HepG2 (cell line): Measurements from ENCODE around the gene CHN2. TPM values are rescaled to one million over a fixed set of nuclear protein-coding genes. Genes with fewer than 3 reads are reported as not detected.

Experiments
- ATAC-seq: fragments of 200-7000 bp; cut with Tn5 transposase; 3 replicates; pipeline ENCODE4 v1.9.1; 2020; ENCODE audit warnings: mild to moderate bottlenecking, moderate library complexity
- BruUV-seq: library from RNA; stranded (reverse); fragments of 400-500 nt; replicated peaks from 2 replicates; lab custom pipeline; 2021; lab: Mats Ljungman, UMichigan
- CTCF ChIA-PET: fragments of 300-600 bp; formaldehyde crosslinking; extraction: SDS; loops from one replicate; lab custom pipeline; 2021; ENCODE audit warnings: low total read pairs, inconsistent platforms, low intra/inter-chr PET ratio; lab: Yijun Ruan, JAX
- POLR2A ChIA-PET: fragments of 350-600 bp; sonication (Branson Sonifier 250); formaldehyde crosslinking; loops from one replicate; lab custom pipeline; 2020; ENCODE audit warnings: antibody characterized with exemption, inconsistent platforms; lab: Yijun Ruan, JAX
- DNase-seq: peaks from one replicate; pipeline ENCODE4 v3.0.0-alpha.2; 2015; ENCODE audit warnings: low spot score
- FAIRE-seq: peaks from 3 replicates; lab custom pipeline; 2011; peaks lifted over from hg19 to GRCh38; lab: Jason Lieb, UNC
- H2AFZ ChIP-seq: one replicate; pipeline ENCODE4 v1.6.1; 2011; ENCODE audit warnings: low read length, inconsistent platforms
- H3K27ac ChIP-seq: fragments of 300-600 bp; 3 replicates; pipeline ENCODE4 v1.8.0; 2011; ENCODE audit warnings: mixed run types, mild to moderate bottlenecking, mixed read lengths, low read length, inconsistent platforms; ENCODE audit not compliant: insufficient read depth; ENCODE audit errors: extremely low read length
- H3K27me3 ChIP-seq, 2 experiments: fragments of 200-600 bp in 1 of 2; 2 replicates in 1 of 2; 3 replicates in 1 of 2; pipeline versions ENCODE4 v1.6.0 to v1.8.0; 2011; ENCODE audit warnings: low read length in 2 of 2, mild to moderate bottlenecking in 2 of 2, moderate library complexity in 2 of 2, inconsistent platforms in 1 of 2; ENCODE audit not compliant: insufficient read depth in 2 of 2, control insufficient read depth in 1 of 2
- H3K36me3 ChIP-seq, 2 experiments: fragments of 200-600 bp in 1 of 2; replicated peaks in 1 of 2; 2 replicates in 1 of 2; 3 replicates in 1 of 2; pipeline versions ENCODE4 v1.5.1 to v1.8.0; 2011; ENCODE audit warnings: low read length in 2 of 2, inconsistent platforms in 1 of 2; ENCODE audit not compliant: insufficient read depth in 2 of 2, control insufficient read depth in 1 of 2
- H3K4me1 ChIP-seq: 2 replicates; pipeline ENCODE4 v1.5.1; 2012; ENCODE audit warnings: low read length, inconsistent platforms; ENCODE audit not compliant: insufficient read depth
- H3K4me2 ChIP-seq: 2 replicates; pipeline ENCODE4 v1.6.0; 2011; ENCODE audit warnings: low read depth, low read length, inconsistent platforms
- H3K4me3 ChIP-seq, 3 experiments: fragments of 200-600 bp in 1 of 3; sonication (generic), shearing (Covaris generic) in 1 of 3; replicated peaks in 1 of 3; 2 replicates each; pipeline ENCODE4 v1.5.1; 2011 to 2016; ENCODE audit warnings: low read length in 3 of 3, inconsistent platforms in 2 of 3, low read depth in 2 of 3, mild to moderate bottlenecking in 2 of 3, control low read depth in 1 of 3, mixed read lengths in 1 of 3; ENCODE audit not compliant: insufficient read depth in 1 of 3
- H3K79me2 ChIP-seq: one replicate; pipeline ENCODE4 v1.6.1; 2011; ENCODE audit warnings: low read length, inconsistent platforms; ENCODE audit not compliant: insufficient read depth
- H3K9ac ChIP-seq: 2 replicates; pipeline ENCODE4 v1.6.0; 2011; ENCODE audit warnings: mild to moderate bottlenecking, low read depth, low read length, inconsistent platforms; ENCODE audit not compliant: insufficient read depth
- H3K9me3 ChIP-seq: 2 replicates; pipeline ENCODE4 v1.5.1; 2012; ENCODE audit warnings: mild to moderate bottlenecking, low read length
- H4K20me1 ChIP-seq: 2 replicates; pipeline ENCODE4 v1.6.0; 2011; ENCODE audit warnings: inconsistent platforms, mild to moderate bottlenecking, low read length, moderate library complexity; ENCODE audit not compliant: insufficient read depth
- EP300 ChIP-seq, 3 experiments: sonication (generic) in 1 of 3; formaldehyde crosslinking in 1 of 3; IDR thresholded peaks; 2 replicates each; pipeline versions ENCODE4 v1.5.1 to v1.6.1; 2011 to 2020; ENCODE audit warnings: low read depth in 2 of 3, low read length in 2 of 3, borderline replicate concordance in 1 of 3, improper control_type of control experiment in 1 of 3, mild to moderate bottlenecking in 1 of 3, missing genetic modification reagents in 1 of 3, moderate library complexity in 1 of 3
- FOSL2 ChIP-seq: sonication (generic); formaldehyde crosslinking; IDR thresholded peaks from 2 replicates; pipeline ENCODE4 v1.4.0; 2020; ENCODE audit warnings: missing genetic modification reagents
- GZF1 ChIP-seq: sonication (generic); formaldehyde crosslinking; IDR thresholded peaks from 2 replicates; pipeline ENCODE4 v1.5.1; 2020; ENCODE audit warnings: mild to moderate bottlenecking, missing genetic modification reagents
- HOXD1 ChIP-seq: sonication (generic); formaldehyde crosslinking; IDR thresholded peaks from 2 replicates; pipeline ENCODE4 v1.5.0; 2020; ENCODE audit warnings: missing genetic modification reagents
- KDM1A ChIP-seq: IDR thresholded peaks from 2 replicates; pipeline ENCODE4 v1.6.1; 2016; ENCODE audit warnings: missing compliant biosample characterization
- KDM2A ChIP-seq: sonication (generic); formaldehyde crosslinking; IDR thresholded peaks from 2 replicates; pipeline ENCODE4 v1.4.0; 2020; ENCODE audit warnings: low read depth, missing genetic modification reagents, borderline replicate concordance
- KLF15 ChIP-seq: sonication (generic); formaldehyde crosslinking; IDR thresholded peaks from 2 replicates; pipeline ENCODE4 v1.8.1; 2023; ENCODE audit warnings: borderline replicate concordance, mild to moderate bottlenecking, inconsistent platforms, missing genetic modification reagents, mixed read lengths
- MEF2D ChIP-seq: sonication (generic); formaldehyde crosslinking; IDR thresholded peaks from 2 replicates; pipeline ENCODE4 v1.5.1; 2020; ENCODE audit warnings: mild to moderate bottlenecking, missing genetic modification reagents
- SALL1 ChIP-seq: sonication (generic); formaldehyde crosslinking; IDR thresholded peaks from 2 replicates; pipeline ENCODE4 v1.8.0; 2022; ENCODE audit warnings: mild to moderate bottlenecking, missing genetic modification reagents
- XRCC5 ChIP-seq: fragments of 200-400 bp; formaldehyde crosslinking; optimal IDR thresholded peaks from 2 replicates; pipeline ENCODE3; 2017; ENCODE audit warnings: mild to moderate bottlenecking, low read length
- ZKSCAN8 ChIP-seq: IDR thresholded peaks from 2 replicates; pipeline ENCODE4 v1.6.1; 2016; ENCODE audit warnings: borderline replicate concordance, missing genetic modification reagents, missing compliant biosample characterization
- ZNF224 ChIP-seq: sonication (generic); formaldehyde crosslinking; IDR thresholded peaks from 2 replicates; pipeline ENCODE4 v1.5.0; 2020; ENCODE audit warnings: mild to moderate bottlenecking, missing genetic modification reagents
- ZNF251 ChIP-seq: sonication (generic); formaldehyde crosslinking; IDR thresholded peaks from 2 replicates; pipeline ENCODE4 v1.9.0; 2021; ENCODE audit warnings: mild to moderate bottlenecking, missing genetic modification reagents
- ZNF326 ChIP-seq: sonication (generic); formaldehyde crosslinking; IDR thresholded peaks from 2 replicates; pipeline ENCODE4 v1.4.0; 2020; ENCODE audit warnings: missing genetic modification reagents, borderline replicate concordance
- ZNF362 ChIP-seq: sonication (generic); formaldehyde crosslinking; IDR thresholded peaks from 2 replicates; pipeline ENCODE4 v1.4.0; 2020; ENCODE audit warnings: missing genetic modification reagents, mild to moderate bottlenecking, borderline replicate concordance
- ZNF44 ChIP-seq: sonication (generic); formaldehyde crosslinking; IDR thresholded peaks from 2 replicates; pipeline ENCODE4 v1.5.1; 2020; ENCODE audit warnings: mild to moderate bottlenecking, missing genetic modification reagents
- ZNF558 ChIP-seq: sonication (generic); formaldehyde crosslinking; IDR thresholded peaks from 2 replicates; pipeline ENCODE4 v1.9.0; 2022; ENCODE audit warnings: mild to moderate bottlenecking, missing genetic modification reagents, borderline replicate concordance
- WGBS: methylation state at CpG from one replicate; pipeline ENCODE4 v1.1.6; 2017; ENCODE audit warnings: low lambda C conversion rate; 5-methylcytosine and 5-hydroxymethylcytosine counted together
- in situ Hi-C: cut with HindIII; loops from 2 replicates; pipeline ENCODE4 v1.10.0; 2017; ENCODE audit warnings: low pct_unique_long_range_greater_than_20kb; ENCODE audit not compliant: extremely low pct_ligation_motif_present
- intact Hi-C: fragments of 100-400 bp; cut with micrococcal nuclease; formaldehyde crosslinking; loops from one replicate; pipeline ENCODE4 v1.10.0; 2022; ENCODE audit not compliant: unreplicated experiment
- polyA plus RNA-seq, 8 experiments: library from polyadenylated mRNA; depleted of rRNA in 3 of 8; stranded (reverse) in 7 of 8; unstranded in 1 of 8; fragments of >200 nt; fragmentation: Illumina TruSeq in 4 of 8; extraction: Trizol in 4 of 8; gene quantifications; 2 replicates each; pipeline versions ENCODE4 v1.2.1 to v1.2.3, GENCODE V29; 2011 to 2016; ENCODE audit warnings: low read depth in 4 of 8, missing spikeins in 1 of 8, mixed read lengths in 1 of 8; ENCODE audit not compliant: insufficient read depth in 1 of 8
- total RNA-seq, 5 experiments: library from RNA; depleted of rRNA; stranded (reverse); fragments of >200 nt; fragmentation: Illumina TruSeq; extraction: Trizol; gene quantifications; 2 replicates each; pipeline ENCODE4 v1.2.3, GENCODE V29; 2016; ENCODE audit warnings: low read depth in 1 of 5
- TF ChIP-seq, protein P1 (sequence below): sonication (generic); formaldehyde crosslinking; conservative IDR thresholded peaks from 2 replicates; pipeline ENCODE4 v1.8.0; 2022; ENCODE audit warnings: missing genetic modification reagents
- TF ChIP-seq, protein P2 (sequence below): sonication (generic); formaldehyde crosslinking; IDR thresholded peaks from 2 replicates; pipeline ENCODE4 v1.9.0; 2022; ENCODE audit warnings: missing genetic modification reagents, mild to moderate bottlenecking, borderline replicate concordance

Gene CHN2
- total and polyA plus RNA-seq, 2 of the 13 experiments (the other 11 are each of a cell fraction or from before 2014, with no cell fraction given): 23.5 to 30.5 TPM

GRCh38 chr7:29189743-29190201 is 4.8 kb upstream of the CHN2 start:
- DNase-seq: peak; percentile 74
- ATAC-seq: peak; percentile 75
- Histone ChIP-seq H3K27me3 (no peaks in the 10 kb centered on the region; a peak in 1 of 5 replicates), H3K4me3 (peak overlapping the region; percentile 51 to 72 (median 55)), H3K4me2 (peak overlapping the region; percentile 95), H2AFZ (peak overlapping the region; percentile 84), H3K27ac (peak overlapping the region; percentile 84), H3K9me3 (no peaks in the 10 kb centered on the region), H3K4me1 (peaks cover 54% of the 10 kb centered on the region), H3K79me2 (peaks cover 9% of the 10 kb centered on the region), H4K20me1 (no peaks in the 10 kb centered on the region), H3K9ac (peak overlapping the region; percentile 68), H3K36me3 (no peaks in the 10 kb centered on the region)
- 1% methylated on average over 11 of the region's 16 CpGs for WGBS
- ChIA-PET CTCF (interaction anchor here (0.8 to 1.7 kb wide), 4 partner anchors 50 to 218 kb away, joined by 3 to 10 read pairs (median 4); no protein-coding TSS in a partner anchor), POLR2A (interaction anchor here (0.7 to 2.9 kb wide), 35 partner anchors 9 to 294 kb away, joined by 3 to 28 read pairs (median 5); partner anchors contain the start of gene CPVL)
- no TSS peak for BruUV-seq
- intact Hi-C loops: loop anchor here (1.0 to 5.0 kb wide), 9 partner anchors 19 to 753 kb away; no protein-coding TSS in a partner anchor
- no peak for FAIRE-seq
- in situ Hi-C loops: loop anchor here (5.0 kb wide), 1 partner anchor 148 kb away; no protein-coding TSS in a partner anchor
- no peak for TF ChIP-seq HOXD1 (CRISPR knock-in tag)
- peak; percentile 78 for TF ChIP-seq XRCC5
- peak; percentile 88 for TF ChIP-seq SALL1 (CRISPR knock-in tag)
- peak; percentile 25; the same call in 1 of the 2 replicates for TF ChIP-seq MEF2D (CRISPR knock-in tag)
- no peak for TF ChIP-seq ZNF326 (CRISPR knock-in tag)
- TF ChIP-seq, protein P1, sequence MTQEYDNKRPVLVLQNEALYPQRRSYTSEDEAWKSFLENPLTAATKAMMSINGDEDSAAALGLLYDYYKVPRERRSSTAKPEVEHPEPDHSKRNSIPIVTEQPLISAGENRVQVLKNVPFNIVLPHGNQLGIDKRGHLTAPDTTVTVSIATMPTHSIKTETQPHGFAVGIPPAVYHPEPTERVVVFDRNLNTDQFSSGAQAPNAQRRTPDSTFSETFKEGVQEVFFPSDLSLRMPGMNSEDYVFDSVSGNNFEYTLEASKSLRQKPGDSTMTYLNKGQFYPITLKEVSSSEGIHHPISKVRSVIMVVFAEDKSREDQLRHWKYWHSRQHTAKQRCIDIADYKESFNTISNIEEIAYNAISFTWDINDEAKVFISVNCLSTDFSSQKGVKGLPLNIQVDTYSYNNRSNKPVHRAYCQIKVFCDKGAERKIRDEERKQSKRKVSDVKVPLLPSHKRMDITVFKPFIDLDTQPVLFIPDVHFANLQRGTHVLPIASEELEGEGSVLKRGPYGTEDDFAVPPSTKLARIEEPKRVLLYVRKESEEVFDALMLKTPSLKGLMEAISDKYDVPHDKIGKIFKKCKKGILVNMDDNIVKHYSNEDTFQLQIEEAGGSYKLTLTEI: no peak
- TF ChIP-seq GZF1 (CRISPR knock-in tag): no peak; the same call in 1 of the 2 replicates
- no peak for TF ChIP-seq KLF15 (CRISPR knock-in tag)
- TF ChIP-seq ZNF44 (CRISPR knock-in tag): no peak
- TF ChIP-seq ZNF251 (CRISPR knock-in tag): no peak
- TF ChIP-seq, protein P2, sequence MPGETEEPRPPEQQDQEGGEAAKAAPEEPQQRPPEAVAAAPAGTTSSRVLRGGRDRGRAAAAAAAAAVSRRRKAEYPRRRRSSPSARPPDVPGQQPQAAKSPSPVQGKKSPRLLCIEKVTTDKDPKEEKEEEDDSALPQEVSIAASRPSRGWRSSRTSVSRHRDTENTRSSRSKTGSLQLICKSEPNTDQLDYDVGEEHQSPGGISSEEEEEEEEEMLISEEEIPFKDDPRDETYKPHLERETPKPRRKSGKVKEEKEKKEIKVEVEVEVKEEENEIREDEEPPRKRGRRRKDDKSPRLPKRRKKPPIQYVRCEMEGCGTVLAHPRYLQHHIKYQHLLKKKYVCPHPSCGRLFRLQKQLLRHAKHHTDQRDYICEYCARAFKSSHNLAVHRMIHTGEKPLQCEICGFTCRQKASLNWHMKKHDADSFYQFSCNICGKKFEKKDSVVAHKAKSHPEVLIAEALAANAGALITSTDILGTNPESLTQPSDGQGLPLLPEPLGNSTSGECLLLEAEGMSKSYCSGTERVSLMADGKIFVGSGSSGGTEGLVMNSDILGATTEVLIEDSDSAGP (CRISPR knock-in tag): peak; percentile 50; the same call in 1 of the 2 replicates
- TF ChIP-seq FOSL2: 0 out of 2 replicates have a peak, but pooled peaks have one; percentile 52
- peak; percentile 65; the same call in 1 of the 2 replicates for TF ChIP-seq KDM2A
- TF ChIP-seq ZNF362 (CRISPR knock-in tag): no peak; the same call in 1 of the 2 replicates
- no peak for TF ChIP-seq ZNF558 (CRISPR knock-in tag)
- 0 out of 2 replicates have a peak, but pooled peaks have one; percentile 0 for TF ChIP-seq ZKSCAN8 (CRISPR knock-in tag)
- 0 out of 4 replicates have a peak, but pooled peaks of 1 of the 2 experiments have one; percentile 22 for TF ChIP-seq EP300 (IDR thresholded peaks at IDR 0.05; ENCODE audit: low read depth in 2 of 2, low read length in 2 of 2)
- no peak for TF ChIP-seq EP300 (CRISPR knock-in tag; IDR thresholded peaks at IDR 0.05; ENCODE audit: borderline replicate concordance)
- peak; percentile 23; the same call in 1 of the 2 replicates for TF ChIP-seq KDM1A
- 0 out of 2 replicates have a peak, but pooled peaks have one; percentile 65 for TF ChIP-seq ZNF224 (CRISPR knock-in tag)
